HG03060 (cell line): Measurements from ENCODE around the gene KRTAP1-3.
"Not testable (repeated sequence)": the region's sequence is repeated elsewhere in the genome, so short reads cannot be mapped to it uniquely, and the experiment has no call there.

Experiments
- ATAC-seq: cut with Tn5 transposase; IDR thresholded peaks from one replicate; pipeline ENCODE4 v1.9.1; 2021; ENCODE audit warnings: low read depth, moderate number of reproducible peaks; ENCODE audit not compliant: unreplicated experiment

Gene KRTAP1-3

GRCh38 chr17:41034346-41034935, at the start of gene KRTAP1-3:
Gene KRTAP1-3 (minus strand): TSS chr17:41034874. CDS start chr17:41034821, 53 bp downstream.
- ATAC-seq = not testable (repeated sequence)

GRCh38 chr17:41084100-41084856, 49.6 kb upstream of the KRTAP1-3 start, which contains the start of gene KRTAP4-7:
Gene KRTAP4-7 (plus strand): TSS chr17:41084150. CDS start chr17:41084207, 57 bp downstream.
- ATAC-seq = not testable (repeated sequence)

GRCh38 chr17:41083427-41083826, 48.8 kb upstream of the KRTAP1-3 start:
- not testable (repeated sequence) for ATAC-seq

- ATAC-seq = no peak
These were observed 48.0 kb upstream of the KRTAP1-3 start for GRCh38 chr17:41082626-41083025.

GRCh38 chr17:41076788-41077187, 42.1 kb upstream of the KRTAP1-3 start:
- ATAC-seq = no peak

GRCh38 chr17:41073676-41074075, 39.0 kb upstream of the KRTAP1-3 start:
- no peak for ATAC-seq

GRCh38 chr17:41071606-41072360, 37.1 kb upstream of the KRTAP1-3 start:
- no peak for ATAC-seq

GRCh38 chr17:41069031-41069430, 34.4 kb upstream of the KRTAP1-3 start:
- ATAC-seq = no peak

GRCh38 chr17:41067281-41067680, 32.6 kb upstream of the KRTAP1-3 start:
- ATAC-seq = no peak

GRCh38 chr17:41065829-41066624, 31.4 kb upstream of the KRTAP1-3 start, which contains the start of gene KRTAP2-4:
Gene KRTAP2-4 (minus strand): TSS chr17:41065879. CDS start chr17:41065845, 34 bp downstream.
- ATAC-seq = no peak

GRCh38 chr17:41065016-41065689, 30.5 kb upstream of the KRTAP1-3 start:
- not testable (repeated sequence) for ATAC-seq

- no peak for ATAC-seq
These were observed 29.6 kb upstream of the KRTAP1-3 start for GRCh38 chr17:41064301-41064700.

- no peak for ATAC-seq
These were observed 28.8 kb upstream of the KRTAP1-3 start for GRCh38 chr17:41063449-41063848.

GRCh38 chr17:41061964-41062363, 27.3 kb upstream of the KRTAP1-3 start:
- no peak for ATAC-seq

GRCh38 chr17:41060052-41060604, 25.5 kb upstream of the KRTAP1-3 start, which contains the start of gene KRTAP2-3:
Gene KRTAP2-3 (minus strand): TSS chr17:41060114. CDS start chr17:41060050, 64 bp downstream.
- no peak for ATAC-seq

- not testable (repeated sequence) for ATAC-seq
These were observed 24.8 kb upstream of the KRTAP1-3 start for GRCh38 chr17:41059276-41060051.

- ATAC-seq = no peak
These were observed 24.1 kb upstream of the KRTAP1-3 start for GRCh38 chr17:41058741-41059140.

- no peak for ATAC-seq
These were observed 22.9 kb upstream of the KRTAP1-3 start for GRCh38 chr17:41057547-41057946.
